ENCODE results near the gene ZSCAN30.

DNA sequence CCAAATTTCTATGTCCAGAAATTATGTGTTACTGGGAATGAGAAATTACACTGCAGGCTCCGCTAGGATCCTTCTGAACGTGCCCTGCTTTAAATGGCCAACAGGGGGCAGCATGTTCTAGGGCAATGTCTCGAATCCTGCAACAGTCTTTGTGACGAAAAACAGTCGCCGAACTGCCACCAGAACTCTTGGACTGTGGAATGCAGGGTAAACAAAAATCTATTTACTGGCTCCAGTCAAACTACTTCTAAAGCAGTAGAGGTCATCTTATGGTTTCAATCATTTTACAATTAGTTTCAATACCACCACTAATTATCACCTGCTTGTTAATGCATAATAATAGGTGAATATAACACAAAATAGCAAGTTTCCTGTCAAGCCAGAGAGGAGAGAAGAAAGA is 59.0 kb downstream of the ZSCAN30 start:
- TF ChIP-seq, protein P1, sequence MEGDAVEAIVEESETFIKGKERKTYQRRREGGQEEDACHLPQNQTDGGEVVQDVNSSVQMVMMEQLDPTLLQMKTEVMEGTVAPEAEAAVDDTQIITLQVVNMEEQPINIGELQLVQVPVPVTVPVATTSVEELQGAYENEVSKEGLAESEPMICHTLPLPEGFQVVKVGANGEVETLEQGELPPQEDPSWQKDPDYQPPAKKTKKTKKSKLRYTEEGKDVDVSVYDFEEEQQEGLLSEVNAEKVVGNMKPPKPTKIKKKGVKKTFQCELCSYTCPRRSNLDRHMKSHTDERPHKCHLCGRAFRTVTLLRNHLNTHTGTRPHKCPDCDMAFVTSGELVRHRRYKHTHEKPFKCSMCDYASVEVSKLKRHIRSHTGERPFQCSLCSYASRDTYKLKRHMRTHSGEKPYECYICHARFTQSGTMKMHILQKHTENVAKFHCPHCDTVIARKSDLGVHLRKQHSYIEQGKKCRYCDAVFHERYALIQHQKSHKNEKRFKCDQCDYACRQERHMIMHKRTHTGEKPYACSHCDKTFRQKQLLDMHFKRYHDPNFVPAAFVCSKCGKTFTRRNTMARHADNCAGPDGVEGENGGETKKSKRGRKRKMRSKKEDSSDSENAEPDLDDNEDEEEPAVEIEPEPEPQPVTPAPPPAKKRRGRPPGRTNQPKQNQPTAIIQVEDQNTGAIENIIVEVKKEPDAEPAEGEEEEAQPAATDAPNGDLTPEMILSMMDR (IDR thresholded peaks at IDR 0.05), result peak; percentile 78 to 89 (median 79)
- TF ChIP-seq POLR2A (IDR thresholded peaks at IDR 0.05) (no peak), POLR2AphosphoS5 (IDR thresholded peaks at IDR 0.05; ENCODE audit: insufficient read depth in 1 of 2, low read depth in 1 of 2) (no peak)

Data from vagina (tissue), 2 donors.